ENCODE measurements around the gene SPINT3.
"Not testable (repeated sequence)": the region's sequence is repeated elsewhere in the genome, so short reads cannot be mapped to it uniquely, and the experiment has no call there.

SPINT3 gene

DNA sequence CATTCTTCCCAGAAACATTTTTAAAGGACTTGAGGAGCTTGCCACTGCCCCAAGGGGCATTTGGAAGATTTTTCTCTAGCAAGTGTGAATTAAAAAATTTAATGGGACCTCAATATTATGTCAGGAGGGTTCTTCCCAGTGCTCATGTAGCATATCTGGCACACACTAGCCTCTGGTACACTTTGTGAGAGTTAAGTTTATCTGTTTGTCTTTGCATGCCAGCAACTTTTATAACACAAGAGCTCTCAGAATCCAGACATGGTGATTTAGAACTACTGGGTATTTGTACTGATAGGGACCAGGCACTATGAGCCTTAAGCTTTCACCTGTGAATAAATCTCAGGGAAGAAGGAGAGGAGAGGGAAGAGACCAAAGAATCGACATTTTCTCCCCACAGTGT, 12.9 kb downstream of the SPINT3 start:
- DNase-seq (ENCODE audit: low spot score) = no peak

DNA sequence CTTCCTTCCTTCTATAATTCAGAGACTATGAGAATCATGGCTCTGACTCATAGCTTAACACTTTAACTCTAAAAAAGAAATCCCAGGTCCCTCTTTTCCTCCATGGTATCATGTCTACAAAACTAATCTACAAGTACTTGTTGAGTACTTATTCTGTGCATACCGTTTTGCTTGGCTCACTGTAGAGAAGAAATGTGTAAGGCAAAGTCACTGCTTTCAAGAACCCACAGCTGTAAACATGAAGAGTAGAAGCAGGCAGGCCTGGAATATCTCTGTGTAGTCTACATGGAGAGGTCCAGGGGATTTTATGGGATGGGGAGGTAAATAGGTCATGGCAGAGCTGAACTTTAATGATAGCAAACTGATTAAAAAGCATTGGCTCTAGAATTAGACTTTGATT, 13.8 kb downstream of the SPINT3 start:
- DNase-seq (ENCODE audit: low spot score) = no peak

DNA sequence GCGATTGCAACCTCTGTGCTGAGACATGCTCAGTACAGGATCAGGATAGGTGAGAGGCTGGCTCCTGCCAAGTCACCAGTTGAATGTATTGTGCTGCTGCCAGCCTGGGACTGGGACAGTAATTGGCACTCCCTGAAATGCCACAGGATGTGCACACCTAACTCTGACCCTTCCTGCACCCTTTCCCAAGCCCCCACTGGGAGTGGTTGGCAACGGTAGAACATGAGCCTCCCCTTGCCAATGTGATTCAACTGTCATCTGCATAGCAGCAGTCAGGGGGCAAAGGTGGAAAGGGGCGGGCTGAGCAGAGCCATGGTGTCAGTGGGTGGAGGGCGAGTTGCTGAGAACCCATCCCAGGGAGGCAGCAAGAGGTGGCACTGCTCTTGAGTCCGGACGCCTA, 15.4 kb downstream of the SPINT3 start:
- no peak for DNase-seq (ENCODE audit: low spot score)

DNA sequence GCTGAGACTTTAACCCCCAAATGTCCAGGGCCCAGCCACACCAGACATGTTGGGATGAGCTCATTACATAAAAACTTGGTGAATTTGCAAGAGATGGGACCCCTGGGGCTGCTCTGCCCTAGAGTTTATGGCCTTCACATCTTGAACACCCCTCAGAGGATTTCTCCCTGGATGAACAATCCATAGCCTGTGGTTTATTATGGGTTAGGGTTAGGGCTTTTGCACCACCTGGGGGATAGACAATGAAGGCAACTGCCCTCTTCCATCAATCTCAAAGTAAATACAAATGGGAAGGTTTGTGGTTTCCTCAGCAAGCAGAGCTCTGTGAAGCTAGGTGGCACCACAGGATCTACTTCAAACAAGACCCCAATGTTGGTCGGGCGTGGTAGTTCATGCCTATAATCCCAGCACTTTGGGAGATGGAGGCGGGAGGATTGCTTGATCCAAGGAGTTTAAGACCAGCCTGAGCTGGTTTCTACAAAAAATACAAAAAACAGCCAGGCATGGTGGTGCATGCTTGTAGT, 17.4 kb downstream of the SPINT3 start:
- no peak for DNase-seq (ENCODE audit: low spot score)

DNA sequence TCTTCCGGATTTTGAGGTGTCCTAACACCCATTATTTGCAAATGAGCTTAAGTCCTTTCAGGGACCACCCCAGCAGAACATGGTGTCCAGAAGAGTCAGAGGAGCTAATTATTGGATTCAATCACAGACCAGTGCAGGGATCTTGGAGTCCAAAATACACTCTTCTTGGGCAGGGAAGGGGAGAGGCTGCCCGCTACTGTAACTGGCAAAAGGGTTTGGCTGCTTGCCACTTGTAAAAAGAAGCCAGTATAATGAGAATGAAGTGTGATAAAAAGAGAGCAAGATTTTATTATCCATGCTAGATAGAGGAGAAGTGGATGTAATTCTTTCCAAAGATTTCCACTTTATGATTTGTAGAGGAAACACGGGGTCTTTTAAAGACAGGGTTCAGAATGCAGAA, 19.3 kb downstream of the SPINT3 start:
- no peak for DNase-seq (ENCODE audit: low spot score)

DNA sequence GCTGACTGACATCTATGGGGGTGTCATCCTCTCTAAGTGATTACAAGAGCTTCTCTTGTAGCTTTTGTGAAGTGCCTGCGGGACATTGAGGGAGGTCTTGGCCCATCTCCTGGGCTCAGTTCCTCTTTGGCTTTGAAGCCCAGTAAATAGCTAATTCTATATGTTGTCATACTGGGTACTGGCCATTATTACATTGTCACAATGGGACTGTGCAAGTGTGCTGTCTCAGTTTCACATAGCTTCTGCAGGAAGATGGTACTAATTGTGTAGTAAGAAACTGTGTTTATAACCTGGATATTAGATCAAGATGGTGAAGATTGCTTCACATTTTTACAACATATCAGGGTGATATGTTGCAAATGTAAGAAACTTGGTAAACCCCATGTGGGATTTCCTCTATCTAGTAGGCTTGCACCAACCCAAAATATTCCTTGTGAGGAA, 19.9 kb downstream of the SPINT3 start:
- DNase-seq (ENCODE audit: low spot score) = no peak

DNA sequence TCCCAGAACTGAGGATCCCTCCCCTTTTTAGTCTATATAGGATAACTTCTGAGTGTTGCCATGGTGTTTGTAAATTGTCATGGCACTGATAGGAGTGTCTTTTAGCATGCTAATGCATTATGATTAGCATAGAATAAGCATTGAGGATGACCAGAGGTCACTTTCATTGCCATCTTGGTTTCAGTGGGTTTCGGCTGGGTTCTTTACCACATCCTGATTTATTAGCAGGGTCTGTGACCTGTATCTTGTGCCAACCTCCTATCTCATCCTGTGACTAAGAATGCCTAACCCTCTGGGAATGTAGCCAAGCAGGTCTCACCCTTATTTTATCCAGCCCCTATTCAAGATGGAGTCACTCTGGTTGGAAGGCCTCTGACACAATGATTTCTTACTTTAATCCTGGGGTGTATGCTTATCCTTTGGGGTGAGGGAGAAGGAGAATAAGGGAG, 26.3 kb downstream of the SPINT3 start:
- no peak for DNase-seq (ENCODE audit: low spot score)

DNA sequence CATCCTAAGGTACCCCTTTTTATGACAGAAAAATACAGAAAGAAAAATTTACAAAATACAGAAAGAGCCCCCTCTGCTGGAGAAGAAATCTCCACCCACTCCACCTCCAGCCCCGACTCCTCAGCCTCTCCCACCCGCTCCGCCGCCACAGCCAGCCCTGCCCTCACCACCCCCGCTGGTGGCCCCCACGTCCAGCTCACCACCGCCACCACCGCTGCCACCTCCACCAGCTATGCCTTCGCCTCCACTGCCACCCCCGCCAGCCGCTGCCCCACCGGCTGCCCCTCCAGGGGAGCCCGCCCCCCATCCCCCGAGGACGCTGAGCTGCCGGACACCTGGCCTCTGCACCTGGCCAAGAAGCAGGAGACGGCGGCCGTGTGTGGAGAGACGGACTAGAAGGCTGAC, 28.2 kb downstream of the SPINT3 start:
- DNase-seq (ENCODE audit: low spot score) = no peak

DNA sequence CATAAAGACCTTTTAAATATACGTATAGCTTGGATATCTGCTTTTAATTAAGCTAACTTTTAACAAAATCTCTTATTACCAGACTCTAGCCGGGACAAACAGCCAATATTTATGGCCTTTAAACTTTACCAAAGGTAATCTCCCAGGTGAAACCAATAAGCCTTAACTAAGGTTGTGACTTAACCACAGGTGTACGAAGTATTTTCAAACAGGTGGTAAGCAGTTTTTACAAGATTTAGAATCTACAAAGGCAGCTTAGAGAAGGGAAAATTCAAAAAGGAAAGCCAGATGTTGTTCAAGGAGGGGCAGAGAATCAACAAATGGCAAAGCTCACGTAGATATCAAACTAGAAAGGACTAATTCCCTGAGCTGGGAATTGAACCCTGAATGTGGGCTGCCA, 30.0 kb downstream of the SPINT3 start:
- no peak for DNase-seq (ENCODE audit: low spot score)

DNA sequence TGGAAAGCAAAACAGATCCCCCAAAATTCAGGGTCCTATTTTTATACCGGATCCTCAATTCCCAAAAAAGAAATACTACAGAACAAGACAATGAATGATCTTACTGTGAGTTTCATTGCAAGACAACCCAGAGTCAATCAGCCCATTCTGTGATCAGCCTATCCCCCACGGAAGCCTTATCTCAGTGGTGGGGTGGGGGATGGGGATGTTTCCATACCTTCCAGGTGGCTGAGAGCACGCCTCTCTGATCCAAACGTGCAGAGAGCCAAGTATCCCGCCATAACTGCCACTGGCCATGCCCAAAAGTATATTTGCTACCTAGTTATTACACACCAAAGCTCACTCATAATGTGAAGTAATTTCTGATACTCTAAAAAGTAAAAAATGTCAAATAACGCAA, 30.7 kb downstream of the SPINT3 start:
- DNase-seq (ENCODE audit: low spot score) = no peak

DNA sequence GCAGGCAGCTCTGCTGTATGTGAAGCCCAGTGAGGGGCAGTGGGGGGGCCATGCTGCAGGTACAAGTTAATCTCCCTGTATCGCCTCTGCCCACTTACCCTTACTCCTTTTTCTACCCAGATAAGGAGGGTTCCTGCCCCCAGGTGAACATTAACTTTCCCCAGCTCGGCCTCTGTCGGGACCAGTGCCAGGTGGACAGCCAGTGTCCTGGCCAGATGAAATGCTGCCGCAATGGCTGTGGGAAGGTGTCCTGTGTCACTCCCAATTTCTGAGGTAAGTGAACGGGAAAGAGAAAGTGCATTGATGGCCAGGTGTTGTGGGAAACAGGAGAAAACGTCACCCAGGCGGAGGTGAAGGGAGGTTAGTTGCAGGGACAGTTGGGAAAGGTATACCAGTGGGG, 35.6 kb downstream of the SPINT3 start:
- no peak for DNase-seq (ENCODE audit: low spot score)

DNA sequence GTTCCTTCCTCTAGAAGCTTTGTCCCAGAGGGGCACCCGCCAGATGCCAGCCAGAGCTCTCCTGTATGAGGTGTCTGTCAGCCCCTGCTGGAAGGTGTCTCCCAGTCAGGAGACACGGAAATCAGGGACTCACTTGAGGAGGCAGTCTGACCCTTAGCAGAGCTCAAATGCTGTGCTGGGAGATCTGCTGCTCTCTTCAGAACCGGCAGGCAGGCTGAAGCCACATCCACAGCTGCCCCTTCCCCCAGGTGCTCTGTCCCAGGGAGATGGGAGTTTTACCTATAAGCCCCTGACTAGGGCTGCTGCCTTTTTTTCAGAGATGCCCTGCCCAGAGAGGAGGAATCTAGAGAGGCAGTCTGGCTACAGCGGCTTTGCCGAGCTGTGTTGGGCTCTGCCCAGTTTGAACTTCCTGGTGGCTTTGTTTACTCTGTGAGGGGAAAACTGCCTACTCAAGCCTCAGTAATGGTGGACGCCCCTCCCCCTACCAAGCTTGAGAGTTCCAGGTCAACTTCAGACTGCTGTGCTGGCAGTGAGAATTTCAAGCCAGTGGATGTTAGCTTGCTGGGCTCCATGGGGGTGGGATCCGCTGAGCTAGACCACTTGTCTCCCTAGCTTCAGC, 37.8 kb downstream of the SPINT3 start:
- not testable (repeated sequence) for DNase-seq (ENCODE audit: low spot score)

DNA sequence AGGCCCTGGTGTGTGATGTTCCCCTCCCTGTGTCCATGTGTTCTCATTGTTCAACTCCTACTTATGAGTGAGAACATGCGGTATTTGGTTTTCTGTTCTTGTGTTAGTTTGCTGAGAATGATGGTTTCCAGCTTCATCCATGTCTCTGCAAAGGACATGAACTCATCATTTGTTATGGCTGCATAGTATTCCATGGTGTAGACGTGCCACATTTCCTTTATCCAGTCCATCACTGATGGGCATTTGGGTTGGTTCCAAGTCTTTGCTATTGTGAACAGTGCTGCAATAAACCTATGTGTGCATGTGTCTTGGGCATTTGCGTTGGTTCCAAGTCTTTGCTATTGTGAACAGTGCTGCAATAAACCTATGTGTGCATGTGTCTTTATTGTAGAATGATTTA, 43.1 kb downstream of the SPINT3 start:
- not testable (repeated sequence) for DNase-seq (ENCODE audit: low spot score)

DNA sequence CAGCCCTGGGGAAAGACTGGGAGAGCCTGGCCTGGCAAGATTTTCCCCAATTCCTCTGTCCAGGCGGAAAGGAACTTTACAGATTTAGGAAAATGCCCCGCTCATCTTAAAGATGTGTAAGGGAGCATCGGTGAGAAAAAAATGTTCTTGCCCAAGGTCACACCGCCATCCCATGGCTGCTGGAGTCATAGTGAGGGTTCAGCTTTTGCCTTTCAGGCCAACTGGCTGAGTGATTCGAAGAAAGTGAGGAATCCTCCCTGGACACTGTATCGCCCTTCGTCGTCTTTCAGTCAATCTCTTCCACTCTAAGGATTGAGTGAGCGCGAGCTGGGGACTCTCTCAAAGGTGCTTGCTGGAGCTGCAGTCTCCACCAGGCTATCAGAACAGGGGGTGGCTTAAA, 44.5 kb downstream of the SPINT3 start:
- peak; percentile 9 for DNase-seq (ENCODE audit: low spot score)

DNA sequence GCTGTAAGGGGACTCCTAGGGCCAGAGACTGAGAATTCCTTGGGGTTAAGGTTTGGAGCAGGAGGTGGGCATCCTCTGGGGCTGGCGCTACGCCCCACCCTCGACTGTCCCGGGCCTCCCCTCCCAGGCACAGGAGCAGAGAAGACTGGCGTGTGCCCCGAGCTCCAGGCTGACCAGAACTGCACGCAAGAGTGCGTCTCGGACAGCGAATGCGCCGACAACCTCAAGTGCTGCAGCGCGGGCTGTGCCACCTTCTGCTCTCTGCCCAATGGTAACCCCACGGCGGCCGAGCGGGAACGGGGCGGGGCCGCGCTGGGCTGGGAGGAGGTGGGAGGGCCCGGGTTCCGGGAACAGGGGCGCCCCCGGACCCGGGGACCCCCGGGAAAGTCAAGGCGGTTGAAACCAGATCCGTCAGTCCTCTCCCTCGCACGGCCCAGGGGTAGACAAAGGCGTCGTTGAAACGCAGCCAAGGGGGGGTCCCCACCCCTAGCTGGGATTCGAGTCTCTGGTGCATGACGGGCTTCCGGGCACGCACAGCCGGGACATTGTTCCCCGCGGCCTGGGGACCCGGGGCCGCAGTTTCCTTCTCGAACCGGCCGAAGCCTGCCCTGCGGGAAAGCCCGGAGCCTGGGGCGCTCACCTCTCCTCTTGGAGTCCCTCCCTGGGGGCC, 45.0 kb downstream of the SPINT3 start:
- DNase-seq (ENCODE audit: low spot score) = no peak

DNA sequence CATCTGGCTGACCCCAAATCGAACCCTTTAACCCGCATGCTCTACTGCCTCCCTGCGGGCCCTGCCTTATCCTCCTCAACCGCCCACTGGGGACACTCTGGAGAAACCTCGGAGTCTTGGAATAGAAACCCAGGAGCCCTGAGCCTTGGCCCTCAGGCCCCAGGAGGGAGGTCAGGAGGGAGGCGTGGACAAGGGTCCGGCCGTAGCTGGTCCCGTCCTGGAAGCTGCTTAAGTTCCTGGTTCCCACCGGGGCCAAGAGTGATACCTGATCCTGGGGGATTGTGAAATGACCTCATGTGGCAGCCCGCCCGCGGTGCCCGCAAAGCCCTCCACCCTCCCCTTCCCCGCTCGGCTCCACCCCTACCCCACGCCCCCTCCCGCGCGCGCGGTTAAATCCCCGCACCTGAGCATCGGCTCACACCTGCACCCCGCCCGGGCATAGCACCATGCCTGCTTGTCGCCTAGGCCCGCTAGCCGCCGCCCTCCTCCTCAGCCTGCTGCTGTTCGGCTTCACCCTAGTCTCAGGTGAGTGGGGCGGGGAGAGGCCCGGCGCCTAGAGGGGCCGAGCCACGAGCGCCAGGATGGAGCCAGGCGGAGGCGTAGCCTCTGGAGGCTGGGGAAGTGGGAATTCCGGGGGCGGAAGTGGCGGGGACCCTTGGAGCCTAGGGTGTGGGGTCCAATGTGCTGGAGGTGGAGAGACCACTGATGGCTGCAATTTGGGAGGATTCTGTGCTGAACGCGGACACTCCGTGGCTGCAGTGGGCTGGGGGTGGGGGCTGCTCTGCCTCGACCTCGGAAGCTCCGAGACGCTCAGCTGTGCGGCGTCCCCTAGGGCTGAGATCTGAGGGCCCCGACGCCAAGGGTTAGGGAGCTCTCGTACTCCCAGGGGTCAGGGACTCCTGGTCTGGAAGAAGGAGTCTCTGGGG, 45.8 kb downstream of the SPINT3 start, which contains the start of gene WFDC2:
TSS of gene WFDC2 (plus strand) at position 418 of the 926 bp plus-strand sequence. CDS start at position 447, 29 bp downstream.
- no peak for DNase-seq (ENCODE audit: low spot score)

DNA sequence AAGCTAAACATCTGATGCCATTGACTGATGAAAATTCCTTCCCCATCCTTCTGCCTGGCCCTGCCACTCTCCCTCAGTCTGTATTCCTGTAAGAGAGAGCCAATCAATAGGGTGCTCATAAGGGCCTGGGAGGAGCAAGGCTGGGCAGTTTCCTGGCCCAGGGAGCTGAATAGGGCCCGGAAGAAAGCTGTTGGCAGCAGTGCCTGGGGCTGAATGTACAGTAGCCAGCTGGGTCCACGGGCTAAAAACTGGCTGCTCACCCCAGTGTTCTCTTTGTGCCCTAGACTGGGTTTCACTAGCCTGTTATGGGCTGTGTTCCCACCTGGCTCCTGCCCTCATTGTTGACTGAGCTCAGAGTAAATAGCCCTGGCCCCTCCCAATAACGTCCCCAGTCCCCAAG, 47.6 kb downstream of the SPINT3 start:
- no peak for DNase-seq (ENCODE audit: low spot score)

DNA sequence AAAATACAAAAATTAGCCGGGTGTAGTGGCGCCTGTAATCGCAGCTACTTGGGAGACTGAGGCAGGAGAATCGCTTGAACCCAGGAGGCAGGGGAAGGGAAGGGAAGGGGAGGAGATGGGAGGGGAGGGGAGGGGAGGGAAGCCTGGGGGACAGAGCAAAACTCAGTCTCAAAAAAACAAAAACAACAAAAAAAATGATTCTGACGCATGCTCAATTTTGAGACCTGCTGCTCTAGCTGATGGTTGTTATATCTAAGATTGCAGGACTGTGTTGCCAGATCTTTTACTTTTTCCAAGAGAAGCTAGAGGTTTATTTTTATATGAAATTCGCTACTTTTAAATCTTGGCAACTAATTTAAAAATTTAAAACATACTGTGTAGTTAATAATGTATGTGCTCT, 48.2 kb downstream of the SPINT3 start:
- no peak for DNase-seq (ENCODE audit: low spot score)

DNA sequence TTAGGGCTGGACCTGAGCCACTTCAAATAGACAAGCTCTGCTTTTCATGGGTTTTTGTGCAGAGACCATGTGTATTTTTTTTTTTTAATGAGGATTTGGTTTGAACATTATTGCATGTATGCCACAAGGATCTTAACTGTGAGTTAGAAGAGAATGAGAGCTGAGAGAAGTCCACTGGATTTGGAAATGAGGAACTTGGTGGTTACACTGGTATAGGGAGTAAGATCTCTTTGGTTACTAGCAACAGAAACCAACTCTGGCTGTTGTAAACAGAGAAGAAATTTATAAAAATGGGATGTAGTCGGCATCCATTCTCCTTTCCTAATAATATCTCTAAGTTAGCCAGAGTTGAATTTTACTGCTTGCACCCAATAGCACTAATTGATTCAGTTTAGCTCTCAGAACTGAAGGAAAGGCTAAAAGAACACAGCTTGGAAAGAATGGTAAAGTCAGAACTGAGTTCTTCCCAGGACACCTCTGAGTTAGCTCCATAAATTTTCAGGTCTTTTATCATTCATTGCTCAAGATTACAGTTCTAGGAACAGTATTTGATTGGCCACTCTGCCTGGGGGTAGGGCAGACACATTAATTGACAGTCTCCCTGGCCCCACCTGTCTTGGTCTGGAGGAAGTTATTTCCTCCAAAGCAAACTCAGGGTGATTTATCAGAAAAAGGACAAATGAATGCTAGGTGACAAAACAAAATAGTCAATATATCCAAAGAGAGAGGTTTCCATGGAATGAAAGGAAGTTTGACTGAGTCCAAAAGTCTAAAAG, 49.7 kb downstream of the SPINT3 start:
- DNase-seq (ENCODE audit: low spot score) = no peak

DNA sequence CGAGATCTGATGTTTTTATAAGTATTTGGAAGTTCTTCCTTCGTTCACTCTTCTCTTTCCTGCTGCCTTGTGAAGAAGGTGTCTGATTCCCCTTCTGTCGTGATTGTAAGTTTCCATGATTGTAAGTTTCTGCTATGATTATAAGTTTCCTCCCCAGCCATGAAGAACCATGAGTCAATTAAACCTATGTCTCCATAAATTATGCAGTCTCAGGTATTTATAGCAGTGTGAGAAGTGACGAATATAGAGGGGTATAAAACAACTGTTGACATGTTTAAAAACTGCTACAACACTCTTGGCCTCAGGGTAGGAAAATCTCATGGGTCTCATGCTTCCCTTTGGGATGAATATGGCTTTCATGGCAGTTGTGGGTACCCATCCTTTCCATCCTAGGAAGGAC, 51.7 kb downstream of the SPINT3 start:
- DNase-seq (ENCODE audit: low spot score) = no peak

DNA sequence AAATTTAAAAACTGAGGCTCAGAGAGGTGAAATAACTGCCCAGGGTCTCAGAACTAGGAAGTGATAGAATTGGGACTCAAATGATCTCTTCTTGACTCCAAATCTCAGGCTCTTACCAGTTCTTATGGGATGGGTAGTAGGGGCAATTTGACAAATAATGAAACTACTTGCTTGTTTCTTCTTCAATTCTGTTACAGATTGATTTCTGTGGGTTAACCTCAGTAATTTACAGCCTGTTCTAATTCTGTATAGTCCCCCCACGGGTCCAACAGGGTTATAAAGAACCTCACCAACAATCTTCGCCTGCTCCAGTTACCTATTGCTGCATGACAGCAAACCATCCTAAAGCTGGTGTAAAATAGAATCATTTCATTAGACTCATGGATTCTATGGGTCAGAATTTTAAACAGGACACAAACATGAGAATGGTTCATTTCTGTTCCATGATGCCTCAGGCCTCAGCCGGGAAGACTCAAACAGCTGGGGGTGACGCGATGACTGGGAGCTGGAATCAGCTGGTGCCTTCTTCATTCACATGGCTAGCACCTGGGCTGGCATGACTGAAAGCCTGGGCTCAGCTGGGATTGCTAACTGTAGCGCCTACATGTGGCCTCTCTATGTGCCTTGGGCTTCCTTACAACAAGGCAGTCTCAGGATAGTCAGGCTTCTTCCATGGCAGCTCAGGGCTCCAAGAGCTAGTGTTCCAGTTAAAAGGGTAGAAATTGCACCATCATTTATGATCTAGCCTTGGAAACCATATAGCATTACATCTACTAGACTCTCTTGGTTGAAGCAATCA, 52.5 kb downstream of the SPINT3 start:
- no peak for DNase-seq (ENCODE audit: low spot score)
